Hepatocyte (in vitro differentiated cells): ENCODE measurements around the gene PNPLA7. TPM values are rescaled to one million over a fixed set of nuclear protein-coding genes. Genes with fewer than 3 reads are reported as not detected.
A peak's percentile ranks its signal among the peaks of the same experiment; 100 is the strongest.

Source experiments
- DNase-seq: peaks from one replicate; pipeline ENCODE4 v3.0.0-alpha.2; 2016; ENCODE audit warnings: low spot score
- H2AFZ ChIP-seq: fragments of 200-600 bp; sonication (generic); 2 replicates; pipeline ENCODE4 v1.6.0; 2016; ENCODE audit warnings: antibody characterized with exemption, mild to moderate bottlenecking
- H3K27ac ChIP-seq: fragments of 200-600 bp; sonication (generic); 2 replicates; pipeline ENCODE4 v1.5.1; 2016; ENCODE audit warnings: mild to moderate bottlenecking
- H3K27me3 ChIP-seq: fragments of 200-600 bp; sonication (generic); 2 replicates; pipeline ENCODE4 v1.6.1; 2016
- H3K36me3 ChIP-seq: fragments of 200-600 bp; sonication (generic); replicated peaks from 2 replicates; pipeline ENCODE4 v1.5.1; 2016; ENCODE audit warnings: low read depth; ENCODE audit not compliant: insufficient read depth
- H3K4me1 ChIP-seq: fragments of 200-600 bp; sonication (generic); 2 replicates; pipeline ENCODE4 v1.5.1; 2016; ENCODE audit warnings: mild to moderate bottlenecking, moderate library complexity; ENCODE audit not compliant: insufficient read depth
- H3K4me2 ChIP-seq: fragments of 200-600 bp; sonication (generic); 2 replicates; pipeline ENCODE4 v1.6.0; 2016
- H3K4me3 ChIP-seq: fragments of 200-600 bp; sonication (generic); 2 replicates; pipeline ENCODE4 v1.5.1; 2016; ENCODE audit warnings: mild to moderate bottlenecking
- H3K79me2 ChIP-seq: fragments of 200-600 bp; sonication (generic); 2 replicates; pipeline ENCODE4 v1.6.0; 2017; ENCODE audit warnings: mild to moderate bottlenecking
- H3K9me2 ChIP-seq: fragments of 200-600 bp; sonication (generic); replicated peaks from 2 replicates; pipeline ENCODE4 v1.6.0; 2017; ENCODE audit warnings: mild to moderate bottlenecking; ENCODE audit not compliant: insufficient read depth
- H3K9me3 ChIP-seq: fragments of 200-600 bp; sonication (generic); 2 replicates; pipeline ENCODE4 v1.5.1; 2016; ENCODE audit warnings: low read depth, mild to moderate bottlenecking
- H4K20me1 ChIP-seq: fragments of 200-600 bp; sonication (generic); 2 replicates; pipeline ENCODE4 v1.6.0; 2016; ENCODE audit warnings: mild to moderate bottlenecking; ENCODE audit not compliant: insufficient read depth, poor library complexity, severe bottlenecking
- EZH2 ChIP-seq: fragments of 200-600 bp; sonication (generic); IDR thresholded peaks from 2 replicates; pipeline ENCODE4 v1.6.1; 2016; ENCODE audit warnings: antibody characterized with exemption, mild to moderate bottlenecking, borderline replicate concordance
- EZH2phosphoT487 ChIP-seq: fragments of 200-600 bp; sonication (generic); IDR thresholded peaks from one replicate; pipeline ENCODE4 v1.6.1; 2018; ENCODE audit warnings: antibody characterized with exemption, mild to moderate bottlenecking, low read depth, moderate library complexity; ENCODE audit not compliant: unreplicated experiment, severe bottlenecking
- WGBS: methylation state at CpG from one replicate; pipeline ENCODE4 v1.1.6; 2016; ENCODE audit warnings: low lambda C conversion rate; ENCODE audit errors: missing lambda C conversion rate; 5-methylcytosine and 5-hydroxymethylcytosine counted together
- polyA plus RNA-seq: library from polyadenylated mRNA; unstranded; fragments of >200 nt; fragmentation: Nextera tagmentation; extraction: Ambion mirVana; gene quantifications from 2 replicates; pipeline ENCODE4 v1.2.1, GENCODE V29; 2016
- total RNA-seq: library from RNA; depleted of rRNA; stranded (reverse); fragments of >200 nt; gene quantifications from 2 replicates; pipeline ENCODE4 v1.2.3, GENCODE V29; 2014
- TF ChIP-seq, protein P1 (sequence below): fragments of 200-600 bp; sonication (generic); IDR thresholded peaks from 2 replicates; pipeline ENCODE4 v1.5.1; 2016; ENCODE audit warnings: antibody characterized with exemption, mild to moderate bottlenecking; ENCODE audit not compliant: poor library complexity

PNPLA7 gene
- total and polyA plus RNA-seq, 2 experiments from 2014 or later: 0.62 to 0.77 TPM

DNA sequence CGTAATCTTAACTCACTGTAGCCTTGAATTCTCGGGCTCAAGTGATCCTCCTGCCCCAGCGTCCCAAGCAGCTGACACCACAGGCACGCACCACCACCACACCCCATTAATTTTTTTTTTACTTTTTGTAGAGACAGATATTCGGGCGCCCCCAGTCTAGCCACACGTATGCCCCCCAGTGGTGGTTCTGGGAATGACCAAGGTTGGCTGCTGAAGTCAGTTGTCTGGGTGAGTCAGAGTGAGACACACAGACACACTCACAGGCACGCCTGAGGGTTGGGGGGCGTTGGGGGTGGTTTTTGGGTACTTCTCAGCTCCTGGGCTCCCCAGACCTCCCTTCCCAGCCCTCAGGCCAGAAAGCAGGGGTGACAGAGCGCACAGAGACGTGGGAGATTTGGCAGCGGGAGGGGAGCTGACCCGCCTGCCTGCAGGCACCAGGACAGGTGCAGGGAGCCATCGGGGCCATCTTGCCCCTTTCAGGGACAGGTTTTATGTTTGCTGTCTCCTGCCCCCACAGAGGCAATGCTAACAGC lies 104.9 kb downstream of the PNPLA7 start:
- Histone ChIP-seq H3K4me1 (peaks cover 12% of the 10 kb centered on the region), H3K4me3 (no peak overlapping the region), H3K79me2 (no peaks in the 10 kb centered on the region), H2AFZ (no peak overlapping the region), H3K9me2 (no peaks in the 10 kb centered on the region), H4K20me1 (no peaks in the 10 kb centered on the region), H3K36me3 (no peaks in the 10 kb centered on the region), H3K27me3 (no peaks in the 10 kb centered on the region), H3K4me2 (peak overlapping the region; percentile 63), H3K27ac (no peak overlapping the region), H3K9me3 (no peaks in the 10 kb centered on the region)
- 23% methylated on average over 14 of the region's 14 CpGs for WGBS
- TF ChIP-seq, protein P1, sequence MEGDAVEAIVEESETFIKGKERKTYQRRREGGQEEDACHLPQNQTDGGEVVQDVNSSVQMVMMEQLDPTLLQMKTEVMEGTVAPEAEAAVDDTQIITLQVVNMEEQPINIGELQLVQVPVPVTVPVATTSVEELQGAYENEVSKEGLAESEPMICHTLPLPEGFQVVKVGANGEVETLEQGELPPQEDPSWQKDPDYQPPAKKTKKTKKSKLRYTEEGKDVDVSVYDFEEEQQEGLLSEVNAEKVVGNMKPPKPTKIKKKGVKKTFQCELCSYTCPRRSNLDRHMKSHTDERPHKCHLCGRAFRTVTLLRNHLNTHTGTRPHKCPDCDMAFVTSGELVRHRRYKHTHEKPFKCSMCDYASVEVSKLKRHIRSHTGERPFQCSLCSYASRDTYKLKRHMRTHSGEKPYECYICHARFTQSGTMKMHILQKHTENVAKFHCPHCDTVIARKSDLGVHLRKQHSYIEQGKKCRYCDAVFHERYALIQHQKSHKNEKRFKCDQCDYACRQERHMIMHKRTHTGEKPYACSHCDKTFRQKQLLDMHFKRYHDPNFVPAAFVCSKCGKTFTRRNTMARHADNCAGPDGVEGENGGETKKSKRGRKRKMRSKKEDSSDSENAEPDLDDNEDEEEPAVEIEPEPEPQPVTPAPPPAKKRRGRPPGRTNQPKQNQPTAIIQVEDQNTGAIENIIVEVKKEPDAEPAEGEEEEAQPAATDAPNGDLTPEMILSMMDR: peak; percentile 76
- TF ChIP-seq EZH2: no peak
- TF ChIP-seq EZH2phosphoT487: no peak
- DNase-seq: peak; percentile 88

DNA sequence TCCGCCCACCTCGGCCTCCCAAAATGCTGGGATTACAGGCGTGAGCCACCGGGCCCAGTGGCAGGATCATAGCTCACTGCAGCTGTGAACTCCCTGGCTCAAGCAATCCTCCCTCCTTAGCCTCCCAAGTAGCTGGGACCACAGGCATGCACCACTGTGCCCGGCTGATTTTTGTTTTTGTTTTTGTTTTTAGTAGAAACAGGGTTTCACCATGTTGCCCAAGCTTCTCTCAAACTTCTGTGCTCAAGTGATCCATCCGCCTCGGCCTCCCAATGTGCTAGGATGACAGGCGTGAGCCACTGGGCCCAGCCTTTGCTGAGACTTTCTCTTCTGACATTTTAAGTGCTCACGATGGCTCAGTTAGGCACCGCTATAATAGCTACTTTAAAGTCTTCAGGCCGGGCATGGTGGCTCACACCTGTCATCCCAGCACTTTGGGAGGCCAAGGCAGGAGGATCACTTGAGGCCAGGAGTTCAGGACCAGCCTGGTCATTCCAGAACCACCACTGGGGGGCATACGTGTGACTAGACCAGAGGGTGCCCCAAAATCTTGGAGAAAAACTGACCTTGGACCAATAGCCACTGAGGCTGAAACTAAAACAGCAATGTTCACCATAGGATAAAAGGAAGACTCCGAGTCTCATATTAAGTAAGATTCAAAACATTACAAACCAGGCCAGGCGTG lies 106.0 kb downstream of the PNPLA7 start:
- 87% methylated on average over 14 of the region's 14 CpGs for WGBS

DNA sequence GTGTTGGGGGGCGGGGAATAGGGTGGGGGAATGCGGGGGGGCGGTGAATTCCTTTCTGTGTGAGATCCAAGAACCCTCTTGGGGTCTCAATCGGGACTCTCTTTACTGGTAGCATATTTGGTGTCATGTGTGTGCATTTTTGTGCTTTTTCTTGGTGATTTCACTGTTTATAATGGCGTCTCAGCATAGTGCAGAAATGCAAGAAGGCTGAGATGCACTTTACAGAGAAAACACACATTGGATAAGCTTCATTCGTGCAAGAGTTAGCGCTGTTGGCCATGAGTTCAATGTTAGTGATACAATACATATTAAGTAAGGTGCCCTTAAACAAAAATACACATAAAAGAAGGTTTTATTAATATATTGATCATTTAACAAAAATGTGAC lies 108.3 kb downstream of the PNPLA7 start:
- H4K20me1 ChIP-seq: no peaks in the 10 kb centered on the region
- peak overlapping the region; percentile 89 for H3K4me2 ChIP-seq
- no peak for DNase-seq
- peak overlapping the region; percentile 39 for H3K27ac ChIP-seq
- H3K4me3 ChIP-seq: no peak overlapping the region
- WGBS: 18% methylated on average over 6 of the region's 7 CpGs
- H2AFZ ChIP-seq: peak overlapping the region; percentile 51
- no peaks in the 10 kb centered on the region for H3K27me3 ChIP-seq
- H3K79me2 ChIP-seq: no peaks in the 10 kb centered on the region
- H3K9me3 ChIP-seq: no peaks in the 10 kb centered on the region
- TF ChIP-seq, protein P1: no peak
- no peaks in the 10 kb centered on the region for H3K36me3 ChIP-seq
- H3K9me2 ChIP-seq: no peaks in the 10 kb centered on the region
- peaks cover 12% of the 10 kb centered on the region for H3K4me1 ChIP-seq

More for the DNA sequence above, 106.0 kb downstream of the PNPLA7 start:
- no peak overlapping the region for H3K4me3 ChIP-seq
- no peaks in the 10 kb centered on the region for H3K79me2 ChIP-seq
- H2AFZ ChIP-seq: no peak overlapping the region
- no peaks in the 10 kb centered on the region for H3K27me3 ChIP-seq
- H3K27ac ChIP-seq: no peak overlapping the region
- no peaks in the 10 kb centered on the region for H4K20me1 ChIP-seq
- no peaks in the 10 kb centered on the region for H3K9me3 ChIP-seq
- TF ChIP-seq, protein P1: no peak
- no peak for TF ChIP-seq EZH2phosphoT487
- no peak for TF ChIP-seq EZH2
- DNase-seq: no peak
- H3K36me3 ChIP-seq: no peaks in the 10 kb centered on the region
- no peaks in the 10 kb centered on the region for H3K9me2 ChIP-seq
- H3K4me1 ChIP-seq: peaks cover 12% of the 10 kb centered on the region
- no peak overlapping the region for H3K4me2 ChIP-seq
